WERI-Rb-1 (cell line): Measurements from ENCODE around the gene GULP1.

ENCODE experiments used
- DNase-seq: peaks from one replicate; pipeline ENCODE4 v3.0.0-alpha.2; 2020
- H3K27ac ChIP-seq: fragments of 250-450 bp; sonication (Bioruptor Pico); 2 replicates; pipeline ENCODE4 v1.5.1; 2020; ENCODE audit warnings: mild to moderate bottlenecking, moderate library complexity
- H3K27me3 ChIP-seq: fragments of 250-450 bp; sonication (Bioruptor Pico); 2 replicates; pipeline ENCODE4 v1.5.1; 2021; ENCODE audit warnings: mild to moderate bottlenecking, low read depth, moderate library complexity; ENCODE audit not compliant: insufficient read depth, severe bottlenecking
- H3K36me3 ChIP-seq: fragments of 250-450 bp; sonication (Bioruptor Pico); 2 replicates; pipeline ENCODE4 v1.5.1; 2020; ENCODE audit warnings: mild to moderate bottlenecking, moderate library complexity
- H3K4me3 ChIP-seq: 2 replicates; pipeline ENCODE4 v1.5.1; 2011; ENCODE audit warnings: low read depth, mild to moderate bottlenecking, control low read depth, low read length
- H3K9me3 ChIP-seq: fragments of 250-450 bp; sonication (Bioruptor Pico); 2 replicates; pipeline ENCODE4 v1.5.1; 2021; ENCODE audit warnings: mild to moderate bottlenecking, moderate library complexity; ENCODE audit not compliant: severe bottlenecking
- CTCF ChIP-seq: IDR thresholded peaks from 2 replicates; pipeline ENCODE4 v1.5.1; 2011; ENCODE audit warnings: low read depth, mild to moderate bottlenecking, control low read depth, inconsistent platforms, low read length

Gene GULP1

GRCh38 chr2:188607501-188607900 is 315.8 kb downstream of the GULP1 start:
- Histone ChIP-seq H3K27ac (no peak overlapping the region), H3K4me3 (no peak overlapping the region), H3K27me3 (no peaks in the 10 kb centered on the region), H3K9me3 (no peaks in the 10 kb centered on the region), H3K36me3 (no peaks in the 10 kb centered on the region)
- DNase-seq: no peak
- TF ChIP-seq CTCF: no peak

GRCh38 chr2:188609321-188610049 is 317.8 kb downstream of the GULP1 start:
- no peaks in the 10 kb centered on the region for H3K9me3 ChIP-seq
- no peak overlapping the region for H3K27ac ChIP-seq
- DNase-seq: no peak
- H3K36me3 ChIP-seq: no peaks in the 10 kb centered on the region
- no peak for TF ChIP-seq CTCF
- H3K27me3 ChIP-seq: no peaks in the 10 kb centered on the region
- H3K4me3 ChIP-seq: no peak overlapping the region

- Histone ChIP-seq H3K4me3 (no peak overlapping the region), H3K27ac (no peak overlapping the region), H3K9me3 (no peaks in the 10 kb centered on the region), H3K36me3 (no peaks in the 10 kb centered on the region), H3K27me3 (no peaks in the 10 kb centered on the region)
- DNase-seq: no peak
- no peak for TF ChIP-seq CTCF
These were observed 318.4 kb downstream of the GULP1 start for GRCh38 chr2:188610050-188610444.

GRCh38 chr2:188610827-188611226 is 319.2 kb downstream of the GULP1 start:
- H3K27ac ChIP-seq: no peak overlapping the region
- TF ChIP-seq CTCF: no peak
- no peak for DNase-seq

GRCh38 chr2:188619146-188619545 is 327.5 kb downstream of the GULP1 start:
- DNase-seq: no peak
- H3K36me3 ChIP-seq: no peaks in the 10 kb centered on the region
- no peak overlapping the region for H3K27ac ChIP-seq
- no peak overlapping the region for H3K4me3 ChIP-seq
- TF ChIP-seq CTCF: no peak
- no peaks in the 10 kb centered on the region for H3K27me3 ChIP-seq
- H3K9me3 ChIP-seq: no peaks in the 10 kb centered on the region

More at GRCh38 chr2:188610827-188611226, 319.2 kb downstream of the GULP1 start:
- Histone ChIP-seq H3K4me3 (no peak overlapping the region), H3K36me3 (no peaks in the 10 kb centered on the region), H3K9me3 (no peaks in the 10 kb centered on the region), H3K27me3 (no peaks in the 10 kb centered on the region)

GRCh38 chr2:188620916-188621315 is 329.2 kb downstream of the GULP1 start:
- TF ChIP-seq CTCF: no peak
- no peak overlapping the region for H3K4me3 ChIP-seq
- H3K36me3 ChIP-seq: no peaks in the 10 kb centered on the region
- no peak overlapping the region for H3K27ac ChIP-seq
- no peaks in the 10 kb centered on the region for H3K27me3 ChIP-seq
- DNase-seq: no peak
- no peaks in the 10 kb centered on the region for H3K9me3 ChIP-seq
